Right ventricle myocardium inferior (tissue), 1 donor: ENCODE results near the gene AVP. TPM values are rescaled to one million over a fixed set of nuclear protein-coding genes. Genes with fewer than 3 reads are reported as not detected.
A peak's percentile ranks its signal among the peaks of the same experiment; 100 is the strongest.
"Not testable (repeated sequence)": the region's sequence is repeated elsewhere in the genome, so short reads cannot be mapped to it uniquely, and the experiment has no call there.

Experiments
- ATAC-seq: fragments of 200-7000 bp; cut with Tn5 transposase; one replicate; pipeline ENCODE4 v1.9.1; 2020; ENCODE audit warnings: mild to moderate bottlenecking, moderate library complexity
- DNase-seq: peaks from one replicate; pipeline ENCODE4 v3.0.0; 2021; ENCODE audit errors: missing footprints
- intact Hi-C: fragments of 100-400 bp; cut with DNase I; formaldehyde crosslinking; loops from one replicate; pipeline ENCODE4 v1.11.0; 2022
- total RNA-seq: library from RNA; stranded (reverse); fragmentation: NEBNext Ultra II Directional; extraction: Animal tissue kit (Norgen Biotek cat#: 25700); gene quantifications from one replicate; pipeline ENCODE4 v1.2.1, GENCODE V29; 2021
- donor health status: DM: no; HTN: yes; CAD: no; lungs with severe emphysema.

AVP gene
- total RNA-seq, 1 donor from 2014 or later = 0.84 TPM

GRCh38 chr20:3093861-3094361 is 9.4 kb upstream of the AVP start:
- no peak for ATAC-seq
- intact Hi-C loops = no loop called here
- no peak for DNase-seq

- DNase-seq = no peak
- peak; percentile 48 for ATAC-seq
- intact Hi-C loops = no loop called here
Observed at GRCh38 chr20:3092611-3093379, 8.3 kb upstream of the AVP start.

- ATAC-seq (no peak), DNase-seq (no peak)
- intact Hi-C loops = no loop called here
Observed at GRCh38 chr20:3090565-3090964, 6.0 kb upstream of the AVP start.

- DNase-seq (no peak), ATAC-seq (no peak)
- intact Hi-C loops = no loop called here
Observed at GRCh38 chr20:3088031-3088430, 3.5 kb upstream of the AVP start.

- DNase-seq (no peak), ATAC-seq (no peak)
- intact Hi-C loops = no loop called here
Observed at GRCh38 chr20:3085571-3086072, 1.1 kb upstream of the AVP start.

GRCh38 chr20:3084986-3085360 is 449 bp upstream of the AVP start:
- ATAC-seq = no peak
- intact Hi-C loops = no loop called here
- DNase-seq = no peak

GRCh38 chr20:3082955-3083952 is 1.3 kb downstream of the AVP start:
- ATAC-seq = no peak
- intact Hi-C loops = no loop called here
- no peak for DNase-seq

- DNase-seq = no peak
- ATAC-seq = no peak
Observed at GRCh38 chr20:3082306-3082951, 2.1 kb downstream of the AVP start.

GRCh38 chr20:3081641-3082040 is 2.9 kb downstream of the AVP start:
- no peak for DNase-seq
- intact Hi-C loops = no loop called here
- ATAC-seq = no peak

More at GRCh38 chr20:3082306-3082951, 2.1 kb downstream of the AVP start:
- intact Hi-C loops = no loop called here

GRCh38 chr20:3080939-3081388 is 3.6 kb downstream of the AVP start:
- DNase-seq (peak; percentile 87), ATAC-seq (peak; percentile 95)
- intact Hi-C loops = no loop called here

GRCh38 chr20:3077618-3078134 is 6.8 kb downstream of the AVP start:
- intact Hi-C loops = loop anchor here (5.0 kb wide), 1 partner anchor 35 kb away; no protein-coding TSS in a partner anchor
- ATAC-seq = no peak

GRCh38 chr20:3075315-3075714 is 9.2 kb downstream of the AVP start:
- ATAC-seq, DNase-seq: not testable (repeated sequence)
- intact Hi-C loops = loop anchor here (5.0 kb wide), 1 partner anchor 37 kb away; no protein-coding TSS in a partner anchor

More at GRCh38 chr20:3077618-3078134, 6.8 kb downstream of the AVP start:
- DNase-seq = no peak

- intact Hi-C loops = loop anchor here (5.0 kb wide), 1 partner anchor 37 kb away; no protein-coding TSS in a partner anchor
- ATAC-seq = no peak
Observed at GRCh38 chr20:3074812-3075211, 9.7 kb downstream of the AVP start.

GRCh38 chr20:3073251-3073643 is 11.3 kb downstream of the AVP start:
- intact Hi-C loops, ATAC-seq, DNase-seq: not testable (repeated sequence)

More at GRCh38 chr20:3074812-3075211, 9.7 kb downstream of the AVP start:
- no peak for DNase-seq

GRCh38 chr20:3072530-3073250 is 11.8 kb downstream of the AVP start:
- intact Hi-C loops = no loop called here
- DNase-seq = no peak
- no peak for ATAC-seq

- DNase-seq (peak; percentile 79), ATAC-seq (peak; percentile 87)
- intact Hi-C loops = no loop called here
Observed at GRCh38 chr20:3071610-3072529, 12.7 kb downstream of the AVP start, which contains the start of gene OXT. TSS of gene OXT (plus strand) at chr20:3071620. CDS start at chr20:3071656, 36 bp downstream.

GRCh38 chr20:3071266-3071609 is 13.3 kb downstream of the AVP start:
- intact Hi-C loops = no loop called here
- no peak for DNase-seq
- ATAC-seq = no peak
